SK-MEL-5 (cell line): Measurements from ENCODE around the gene SLC22A4. TPM values are rescaled to one million over a fixed set of nuclear protein-coding genes. Genes with fewer than 3 reads are reported as not detected.

Source experiments
- DNase-seq: peaks from one replicate; pipeline ENCODE4 v3.0.0-alpha.2; 2016; ENCODE audit warnings: low read depth, low spot score
- in situ Hi-C: cut with HindIII; loops from 2 replicates; pipeline ENCODE4 v1.10.0; 2016; ENCODE audit warnings: low sequenced_read_pairs, high pct_unique_total_duplicates, low pct_unique_long_range_greater_than_20kb
- total RNA-seq: library from RNA; depleted of rRNA; stranded (reverse); fragments of >200 nt; shearing (Covaris generic); gene quantifications from 2 replicates; pipeline ENCODE4 v1.2.3, GENCODE V29; 2014

SLC22A4 gene
- total RNA-seq, 1 experiment from 2014 or later = 0.66 TPM

DNA sequence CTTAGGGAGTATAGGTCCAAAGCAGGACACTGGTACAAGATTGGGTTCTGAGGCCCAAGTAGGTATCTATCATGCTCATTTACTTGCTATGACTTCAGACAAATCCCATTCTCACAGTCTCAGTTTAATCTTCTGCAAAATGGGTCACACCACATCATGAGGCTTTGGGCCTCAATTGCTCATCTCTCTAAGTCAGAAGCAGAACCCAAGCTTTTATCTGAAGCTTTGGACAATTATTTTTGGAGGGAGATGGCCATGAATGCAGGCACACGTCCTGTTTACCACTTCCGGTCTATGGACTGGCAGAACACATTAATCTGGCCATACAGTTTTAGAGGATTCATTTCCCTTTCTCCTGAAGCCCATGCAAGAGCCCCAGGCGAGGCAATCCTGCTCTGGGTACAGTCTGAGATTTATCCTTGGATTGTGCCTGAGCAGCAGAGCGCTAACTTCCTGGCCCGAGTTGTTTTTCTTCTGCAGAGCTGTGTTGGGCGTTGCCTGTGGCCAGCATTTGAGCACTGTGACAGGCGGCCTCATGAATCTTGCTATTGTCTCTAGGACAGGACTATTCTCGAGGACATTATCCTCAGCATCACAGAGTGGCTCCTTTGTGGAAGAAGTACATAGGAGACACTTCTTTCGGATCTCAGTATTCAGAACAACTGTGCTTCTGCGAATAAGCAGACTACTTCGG is 16.1 kb downstream of the SLC22A4 start:
- in situ Hi-C loops = no loop called here
- DNase-seq = peak; percentile 14

DNA sequence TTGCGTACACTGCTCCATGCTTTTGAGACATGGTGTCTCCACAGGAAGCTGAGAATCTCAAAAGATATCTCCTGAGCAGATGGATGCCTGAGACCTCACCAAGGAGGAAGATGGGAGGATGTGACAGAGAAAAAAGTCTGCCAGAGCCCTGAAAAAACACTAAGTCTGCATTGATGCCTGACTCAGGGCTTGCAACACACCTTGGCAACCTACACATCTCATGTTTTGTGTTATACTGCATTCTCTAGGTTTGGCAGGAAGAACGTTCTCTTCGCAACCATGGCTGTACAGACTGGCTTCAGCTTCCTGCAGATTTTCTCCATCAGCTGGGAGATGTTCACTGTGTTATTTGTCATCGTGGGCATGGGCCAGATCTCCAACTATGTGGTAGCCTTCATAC is 19.2 kb downstream of the SLC22A4 start:
- DNase-seq = no peak
- in situ Hi-C loops = no loop called here

DNA sequence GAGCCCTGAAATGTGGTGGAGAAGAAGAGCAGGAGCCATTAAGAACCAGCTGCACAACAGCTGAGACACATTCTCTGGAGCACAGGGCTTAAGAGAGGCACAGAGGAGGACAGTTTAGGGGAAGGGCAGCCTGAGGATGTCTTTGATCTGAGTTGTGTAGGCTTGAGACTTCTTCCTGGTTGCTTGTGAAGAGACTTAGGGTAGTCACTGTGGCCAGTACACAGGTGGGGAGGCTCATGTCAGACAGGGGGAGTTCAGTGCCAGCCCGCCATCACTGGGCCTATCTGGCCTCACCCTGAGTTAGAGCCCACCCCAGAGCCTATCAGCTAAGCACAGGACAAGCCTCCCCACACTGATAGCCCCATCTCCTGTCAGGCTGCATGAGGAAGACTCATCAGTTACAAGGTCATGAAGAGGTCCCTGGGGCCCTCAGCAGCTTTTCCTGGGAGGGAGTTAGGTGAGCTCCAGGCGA is 19.8 kb downstream of the SLC22A4 start:
- in situ Hi-C loops = no loop called here
- no peak for DNase-seq

DNA sequence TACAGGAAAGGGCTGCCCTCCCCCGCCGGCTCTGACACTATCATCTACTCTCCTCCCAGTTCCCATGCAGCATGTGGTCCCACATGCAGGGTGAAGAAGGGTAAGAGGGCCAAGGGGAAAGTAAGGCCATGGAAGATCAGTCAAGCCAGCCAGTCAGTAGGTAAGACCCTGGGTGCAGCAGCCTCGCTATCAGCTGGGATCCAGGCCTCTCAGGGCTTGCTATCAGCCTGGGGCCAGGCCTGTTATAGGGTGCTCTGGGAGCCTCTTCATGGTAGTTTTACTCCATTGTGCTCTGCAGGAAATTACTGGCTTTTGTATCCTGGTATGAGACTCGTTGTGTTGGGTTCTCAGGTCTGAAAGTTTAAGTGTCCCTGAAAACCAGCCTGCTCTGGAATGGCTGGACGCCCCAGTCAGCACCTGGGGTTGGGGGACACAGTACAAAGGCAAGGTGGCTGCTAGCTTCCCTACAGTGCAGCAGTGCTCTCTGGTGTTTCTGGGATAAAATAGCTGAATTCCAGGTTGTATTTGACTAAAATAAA is 21.4 kb downstream of the SLC22A4 start:
- in situ Hi-C loops = no loop called here
- no peak for DNase-seq

DNA sequence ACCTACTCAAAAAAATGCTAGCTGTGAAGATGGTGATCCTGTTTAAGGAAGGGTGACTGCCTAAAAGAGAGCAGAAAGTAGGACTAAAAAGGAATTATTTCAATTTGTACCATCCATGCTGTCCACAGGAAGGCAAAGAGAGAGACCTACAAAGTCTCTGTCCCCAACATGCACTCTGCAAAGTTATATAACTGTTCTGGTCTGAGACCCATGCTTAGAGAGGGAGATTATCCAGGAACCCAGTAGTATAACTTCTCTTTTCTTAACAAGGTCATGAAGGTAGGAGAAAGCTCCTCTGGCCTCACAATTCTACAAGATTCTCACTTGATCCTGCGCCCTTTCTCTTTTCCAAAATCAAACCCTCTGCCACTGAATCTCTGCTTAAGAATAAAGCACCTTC is 25.8 kb downstream of the SLC22A4 start:
- in situ Hi-C loops = no loop called here

DNA sequence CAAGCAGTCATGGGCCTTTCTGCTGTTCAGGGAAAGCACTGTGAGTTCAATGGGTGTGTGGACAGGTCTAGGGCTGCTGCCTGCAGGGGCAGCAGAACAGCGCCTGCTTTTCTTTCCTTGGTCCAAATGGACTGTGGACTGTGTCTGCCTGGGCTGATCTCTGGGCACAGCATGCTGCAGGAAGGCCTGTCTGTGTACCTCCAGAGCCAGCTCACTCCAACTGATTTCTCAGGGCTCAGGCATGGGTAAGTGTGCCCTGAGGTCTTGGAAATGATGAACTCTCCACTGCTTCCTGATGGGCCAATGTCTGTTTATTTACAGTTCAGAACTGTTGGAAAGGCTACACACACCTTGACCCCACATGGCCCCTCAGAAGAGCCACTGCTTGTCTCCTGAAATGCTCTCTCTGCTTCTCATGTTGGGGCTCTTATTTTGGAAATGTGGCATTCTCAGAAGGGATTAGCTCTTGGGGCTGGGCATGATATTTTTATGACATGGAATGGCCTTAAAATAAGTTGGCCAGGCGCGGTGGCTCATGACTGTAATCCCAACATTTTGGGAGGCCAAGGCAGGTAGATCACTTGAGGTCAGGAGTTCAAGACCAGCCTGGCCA is 27.0 kb downstream of the SLC22A4 start:
- no peak for DNase-seq
- in situ Hi-C loops = no loop called here

More for the DNA sequence above, 25.8 kb downstream of the SLC22A4 start:
- no peak for DNase-seq

DNA sequence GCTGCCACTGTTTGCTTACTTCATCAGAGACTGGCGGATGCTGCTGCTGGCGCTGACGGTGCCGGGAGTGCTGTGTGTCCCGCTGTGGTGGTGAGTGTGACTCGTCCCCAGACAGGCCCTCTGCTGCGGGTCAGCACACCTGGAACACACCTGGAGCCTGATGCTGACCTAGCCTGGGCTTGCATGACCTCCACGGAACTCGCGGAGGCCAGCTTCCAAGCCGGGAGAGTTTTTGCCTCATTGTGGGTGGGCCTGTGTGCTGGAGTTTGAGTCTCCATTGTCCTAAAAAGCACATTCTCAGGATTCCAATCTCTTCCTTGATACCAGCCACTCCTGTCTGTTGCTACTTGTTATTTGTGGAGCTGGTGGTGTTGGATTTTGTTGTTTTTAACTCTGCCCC is 28.1 kb downstream of the SLC22A4 start:
- no peak for DNase-seq

DNA sequence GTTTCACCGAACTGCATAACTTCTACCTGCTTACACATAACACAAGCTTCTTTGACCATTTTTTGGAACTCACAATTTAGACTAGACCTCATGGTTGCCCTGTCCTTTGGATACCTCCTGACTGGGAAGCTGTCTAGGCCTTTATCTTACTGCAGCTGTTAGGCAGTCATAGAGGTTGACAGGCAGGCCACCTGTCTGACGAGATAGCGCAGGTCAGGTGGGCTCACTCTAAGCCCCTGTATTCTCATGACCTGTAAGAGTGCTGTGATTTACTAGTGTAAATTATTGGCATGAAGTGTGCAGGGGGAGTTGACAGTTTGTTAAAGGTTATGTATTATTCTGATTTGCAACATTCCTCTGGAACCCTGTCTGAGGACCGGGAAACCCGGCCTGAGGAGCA is 29.0 kb downstream of the SLC22A4 start:
- in situ Hi-C loops = no loop called here
- no peak for DNase-seq

More for the DNA sequence above, 28.1 kb downstream of the SLC22A4 start:
- in situ Hi-C loops = no loop called here

DNA sequence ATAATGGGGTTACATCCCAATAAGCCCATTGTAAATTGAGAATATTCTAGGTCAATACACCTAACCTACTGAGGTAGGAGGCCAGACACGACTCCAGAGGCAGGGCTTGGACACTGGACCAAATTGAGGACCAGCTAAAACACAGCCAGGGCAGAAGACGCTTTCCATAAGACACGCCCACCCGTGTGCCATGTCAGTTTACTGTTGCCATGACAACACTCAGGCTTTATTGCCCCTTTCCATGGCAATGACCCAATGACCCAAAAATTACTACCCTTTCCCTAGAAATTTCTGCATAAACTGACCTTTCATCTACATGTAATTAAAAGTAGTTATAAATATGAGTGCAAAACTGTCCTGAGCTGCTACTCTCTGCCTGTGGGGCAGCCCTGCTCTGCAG is 31.5 kb downstream of the SLC22A4 start:
- no peak for DNase-seq
- in situ Hi-C loops = no loop called here

DNA sequence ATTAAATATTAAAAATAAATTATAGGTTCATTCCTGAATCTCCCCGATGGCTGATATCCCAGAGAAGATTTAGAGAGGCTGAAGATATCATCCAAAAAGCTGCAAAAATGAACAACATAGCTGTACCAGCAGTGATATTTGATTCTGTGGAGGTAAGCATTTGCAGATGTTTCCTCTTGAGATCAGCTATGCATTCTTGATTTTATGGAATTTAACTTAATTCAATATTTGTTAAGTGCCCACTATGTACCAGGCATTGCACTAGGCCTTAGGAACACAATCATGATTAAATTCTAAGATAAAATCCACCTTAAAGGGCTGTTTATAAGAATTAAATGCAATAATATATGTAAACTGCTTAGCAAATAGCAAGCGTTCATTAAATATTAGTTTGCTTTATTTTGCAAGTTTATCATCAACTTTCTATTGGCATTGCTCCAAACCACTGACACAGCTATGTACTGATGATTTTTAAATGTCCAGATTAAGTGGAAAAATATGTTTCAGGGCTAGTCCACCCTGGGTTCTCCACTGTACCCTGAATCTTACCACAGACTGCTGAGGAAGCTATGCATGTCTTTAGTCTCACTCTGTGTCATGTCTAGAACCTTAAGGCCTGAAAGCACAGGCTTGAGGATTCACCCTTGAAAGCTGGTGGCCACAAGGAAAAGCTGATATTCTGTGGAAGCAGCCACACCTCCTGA is 33.2 kb downstream of the SLC22A4 start:
- in situ Hi-C loops = no loop called here
- DNase-seq = no peak

DNA sequence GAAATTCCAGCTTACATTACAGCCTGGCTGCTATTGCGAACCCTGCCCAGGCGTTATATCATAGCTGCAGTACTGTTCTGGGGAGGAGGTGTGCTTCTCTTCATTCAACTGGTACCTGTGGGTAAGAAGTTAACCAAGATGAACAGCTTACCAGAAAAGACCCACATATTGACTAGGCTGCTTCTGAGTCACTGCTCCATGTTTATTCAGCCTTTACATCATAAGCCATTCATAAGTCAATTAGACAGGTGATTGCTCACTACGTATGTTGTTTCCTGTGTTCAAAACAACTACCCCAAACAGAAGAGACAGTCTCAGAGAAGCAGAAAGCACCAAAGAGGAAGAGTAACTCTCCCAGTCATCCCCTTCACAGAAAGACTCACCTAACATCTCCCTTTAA is 40.6 kb downstream of the SLC22A4 start:
- in situ Hi-C loops = no loop called here
- DNase-seq = no peak

DNA sequence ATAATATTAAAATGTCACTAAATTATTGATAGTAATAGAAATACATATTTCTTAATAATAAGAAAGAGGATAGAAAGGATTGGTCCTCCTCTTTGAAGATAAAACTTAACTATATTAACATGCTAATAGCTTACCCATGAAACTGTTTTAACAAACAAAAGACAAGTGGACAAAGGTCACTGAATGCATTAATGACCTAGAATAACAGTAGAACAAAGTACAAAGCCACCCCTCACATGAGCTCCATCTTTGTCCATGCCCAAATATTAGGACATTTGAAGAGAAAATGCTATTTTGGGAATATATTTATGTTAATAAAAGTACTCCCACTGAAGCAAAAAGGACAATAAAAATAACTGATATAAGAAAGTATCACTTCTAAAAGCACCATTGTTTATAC is 41.2 kb downstream of the SLC22A4 start:
- in situ Hi-C loops = no loop called here

DNA sequence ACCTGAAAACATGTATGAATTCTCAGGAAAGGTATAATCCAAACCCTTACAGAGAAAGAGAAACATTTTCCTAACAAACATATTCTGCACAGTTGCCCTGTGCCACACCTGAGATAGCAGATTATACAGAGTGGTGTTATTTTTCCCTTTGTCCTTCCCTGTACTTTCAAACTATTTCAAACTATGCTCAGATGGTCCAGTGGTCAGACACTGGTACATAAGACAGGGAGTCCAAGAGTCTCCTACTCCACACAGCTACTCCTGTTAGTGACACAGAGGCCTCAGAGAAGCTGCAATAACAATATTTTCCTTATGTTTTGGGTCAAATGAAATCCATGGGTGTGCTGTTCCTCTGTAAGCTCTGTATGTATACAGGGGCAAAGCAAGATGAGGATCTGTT is 45.3 kb downstream of the SLC22A4 start:
- in situ Hi-C loops = no loop called here
- DNase-seq = no peak

More for the DNA sequence above, 41.2 kb downstream of the SLC22A4 start:
- DNase-seq = no peak

DNA sequence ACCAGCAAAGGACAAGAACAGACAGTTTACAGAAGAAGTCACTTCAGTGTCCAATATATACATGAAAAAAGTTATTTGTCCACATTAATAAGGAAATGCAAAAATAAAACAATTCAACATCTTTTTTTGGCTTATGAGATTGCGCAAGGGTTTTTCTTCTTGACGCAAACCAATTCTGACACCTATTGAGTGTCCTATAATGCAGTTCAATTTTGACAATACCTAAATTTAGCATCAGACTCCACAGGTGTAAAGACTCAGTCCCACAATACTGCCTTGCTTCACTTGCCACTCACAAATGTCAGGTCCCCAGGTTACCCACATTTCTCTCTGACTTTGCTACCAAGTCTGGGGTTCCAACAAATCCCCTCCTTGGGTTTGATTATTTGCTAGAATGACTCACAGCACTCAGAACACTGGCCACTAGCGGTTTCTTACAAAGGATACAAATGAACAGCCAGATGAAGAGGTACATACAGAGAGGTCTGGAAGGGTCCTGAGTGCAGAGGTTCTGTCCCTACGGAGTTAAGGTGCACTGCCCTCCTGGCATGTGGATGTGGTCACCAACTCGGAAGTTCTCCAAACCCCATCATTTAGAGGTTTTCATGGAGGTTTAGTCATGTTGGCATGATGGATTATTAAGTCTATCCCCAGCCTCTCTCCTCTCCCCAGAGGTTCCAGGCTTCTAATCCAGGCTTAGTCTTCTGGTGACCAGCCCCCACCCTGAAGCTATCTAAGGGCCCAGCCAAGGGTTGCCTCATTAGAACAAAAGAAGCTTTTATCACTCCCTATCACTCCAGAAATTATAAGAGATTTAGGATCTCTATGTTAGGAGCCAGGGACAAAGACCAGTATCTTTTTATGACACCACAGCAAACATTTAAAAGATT is 48.3 kb downstream of the SLC22A4 start:
- in situ Hi-C loops = no loop called here
- DNase-seq = peak; percentile 11

DNA sequence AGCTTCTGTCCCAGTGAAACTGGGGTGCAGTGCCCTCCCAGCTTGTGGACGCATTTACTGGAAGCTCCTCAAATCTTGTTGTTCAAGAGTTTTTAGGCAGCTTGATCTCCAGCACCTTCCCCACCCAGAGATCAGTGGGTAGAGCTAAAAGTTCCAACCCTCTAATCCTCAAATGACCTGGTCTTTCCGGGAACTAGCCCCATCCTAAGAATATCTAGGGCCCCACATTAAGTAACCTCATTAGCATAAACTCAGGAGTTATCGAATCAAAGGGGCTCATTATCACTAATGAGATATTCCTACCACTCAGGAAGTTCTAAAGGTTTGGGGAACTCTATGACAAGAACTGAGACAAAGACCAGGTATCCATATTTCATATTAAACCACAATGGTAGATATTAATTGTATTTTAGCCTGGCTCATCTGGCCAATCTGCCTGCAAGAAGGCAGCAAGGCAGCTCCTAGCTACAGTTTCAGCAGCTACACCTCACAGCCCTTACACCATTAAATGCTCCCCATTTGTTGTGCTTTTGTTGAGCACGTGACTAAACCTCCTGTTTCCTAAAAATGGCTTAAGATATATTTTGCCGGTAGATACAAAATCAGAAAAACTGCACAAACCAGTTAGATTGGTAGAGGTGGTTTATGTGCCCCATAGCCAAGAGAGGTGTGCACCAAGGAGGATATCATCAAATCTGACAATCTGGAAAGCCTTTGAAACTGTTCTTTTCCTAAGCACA is 50.8 kb downstream of the SLC22A4 start:
- no peak for DNase-seq
- in situ Hi-C loops = no loop called here

DNA sequence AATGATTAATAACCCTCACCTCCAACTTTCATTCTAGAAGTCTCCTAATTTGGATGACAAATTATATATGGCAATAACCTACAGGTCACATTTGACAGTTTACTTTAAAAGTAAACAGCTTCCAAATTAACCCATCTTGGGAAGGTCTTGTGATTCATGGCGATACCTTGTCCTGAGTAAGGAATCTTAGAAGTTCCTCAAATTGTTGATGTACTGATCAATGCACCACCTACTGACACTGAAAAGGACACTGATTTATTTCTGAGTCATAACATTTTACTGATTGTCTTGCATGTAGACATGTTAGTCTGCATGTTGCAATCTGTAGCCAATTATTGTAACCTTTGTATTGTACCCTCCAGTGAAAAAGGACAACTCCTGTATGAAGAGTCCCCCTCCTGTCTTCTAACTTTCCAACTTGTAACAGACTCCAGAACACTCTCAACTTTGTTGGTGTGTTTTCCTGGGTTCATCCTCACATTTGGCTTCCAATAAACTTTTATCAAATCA is 59.3 kb downstream of the SLC22A4 start:
- in situ Hi-C loops = no loop called here
- DNase-seq = no peak
